HepG2 (cell line): ENCODE measurements around the gene PRKAR2B. TPM values are rescaled to one million over a fixed set of nuclear protein-coding genes. Genes with fewer than 3 reads are reported as not detected.

ENCODE experiments used
- ARNT ChIP-seq: fragments of 450-650 bp; IDR thresholded peaks from 2 replicates; pipeline ENCODE4 v1.6.1; 2017
- ATAD3A ChIP-seq: sonication (generic); formaldehyde crosslinking; IDR thresholded peaks from 2 replicates; pipeline ENCODE4 v1.4.0; 2020; ENCODE audit warnings: missing genetic modification reagents
- ATF1 ChIP-seq: IDR thresholded peaks from 2 replicates; pipeline ENCODE4 v1.6.1; 2016; ENCODE audit warnings: mild to moderate bottlenecking, control low read depth
- ATF7-NPFF ChIP-seq: sonication (generic); formaldehyde crosslinking; IDR thresholded peaks from 2 replicates; pipeline ENCODE4 v1.8.1; 2023; ENCODE audit warnings: mild to moderate bottlenecking, low read depth, missing genetic modification reagents, moderate library complexity
- FIP1L1 ChIP-seq: fragments of 200-400 bp; formaldehyde crosslinking; IDR thresholded peaks from 2 replicates; pipeline ENCODE4 v1.6.1; 2018; ENCODE audit warnings: low read depth, mild to moderate bottlenecking, low read length, moderate library complexity, borderline replicate concordance; ENCODE audit not compliant: insufficient read depth
- FOXA1 ChIP-seq, 2 experiments: fragments of 450-650 bp in 1 of 2; sonication (generic) in 1 of 2; formaldehyde crosslinking in 1 of 2; IDR thresholded peaks; 2 replicates each; pipeline versions ENCODE4 v1.4.0 to v1.6.1; 2016 to 2020; ENCODE audit warnings: missing genetic modification reagents in 1 of 2
- GFI1 ChIP-seq: sonication (generic); formaldehyde crosslinking; IDR thresholded peaks from 2 replicates; pipeline ENCODE4 v1.5.0; 2020; ENCODE audit warnings: missing genetic modification reagents, mild to moderate bottlenecking, borderline replicate concordance
- MATR3 ChIP-seq: sonication (generic); formaldehyde crosslinking; IDR thresholded peaks from 2 replicates; pipeline ENCODE4 v1.4.0; 2020; ENCODE audit warnings: missing genetic modification reagents
- MZF1 ChIP-seq: sonication (generic); formaldehyde crosslinking; IDR thresholded peaks from 2 replicates; pipeline ENCODE4 v1.8.1; 2023; ENCODE audit warnings: mild to moderate bottlenecking, missing genetic modification reagents, borderline replicate concordance
- NCOA1 ChIP-seq: sonication (generic); formaldehyde crosslinking; IDR thresholded peaks from 2 replicates; pipeline ENCODE4 v1.9.0; 2021; ENCODE audit warnings: missing genetic modification reagents
- NFATC3 ChIP-seq: sonication (generic); formaldehyde crosslinking; IDR thresholded peaks from 2 replicates; pipeline ENCODE4 v1.5.1; 2020; ENCODE audit warnings: mild to moderate bottlenecking, missing genetic modification reagents
- NFE2L1 ChIP-seq: sonication (generic); formaldehyde crosslinking; IDR thresholded peaks from 2 replicates; pipeline ENCODE4 v1.4.0; 2020; ENCODE audit warnings: missing genetic modification reagents, mild to moderate bottlenecking, borderline replicate concordance
- PRDM4 ChIP-seq: sonication (generic); formaldehyde crosslinking; IDR thresholded peaks from 2 replicates; pipeline ENCODE4 v1.9.0; 2021; ENCODE audit warnings: missing genetic modification reagents, borderline replicate concordance
- RBM39 ChIP-seq: fragments of 200-400 bp; formaldehyde crosslinking; IDR thresholded peaks from one replicate; pipeline ENCODE4 v1.6.1; 2018; ENCODE audit warnings: antibody characterized with exemption, mild to moderate bottlenecking, low read depth, low read length; ENCODE audit not compliant: poor library complexity, severe bottlenecking
- SIN3A ChIP-seq: IDR thresholded peaks from 2 replicates; pipeline ENCODE4 v1.6.1; 2011; ENCODE audit warnings: low read depth, mild to moderate bottlenecking, control low read depth, low read length, borderline replicate concordance
- SMAD1 ChIP-seq: sonication (generic); formaldehyde crosslinking; IDR thresholded peaks from 2 replicates; pipeline ENCODE4 v1.4.0; 2020; ENCODE audit warnings: missing genetic modification reagents, low read depth, mild to moderate bottlenecking, borderline replicate concordance
- SMARCC2 ChIP-seq: fragments of 450-650 bp; IDR thresholded peaks from 2 replicates; pipeline ENCODE4 v1.6.1; 2017; ENCODE audit warnings: antibody characterized with exemption, mild to moderate bottlenecking
- TCF12 ChIP-seq, 2 experiments: fragments of 450-650 bp in 1 of 2; sonication (generic) in 1 of 2; formaldehyde crosslinking in 1 of 2; IDR thresholded peaks; 2 replicates each; pipeline versions ENCODE4 v1.6.1 to v1.8.0; 2017 to 2022; ENCODE audit warnings: antibody characterized with exemption in 1 of 2, mild to moderate bottlenecking in 1 of 2, missing genetic modification reagents in 1 of 2, moderate library complexity in 1 of 2
- XRCC5 ChIP-seq: fragments of 200-400 bp; formaldehyde crosslinking; optimal IDR thresholded peaks from 2 replicates; pipeline ENCODE3; 2017; ENCODE audit warnings: mild to moderate bottlenecking, low read length
- ZBTB43 ChIP-seq: sonication (generic); formaldehyde crosslinking; conservative IDR thresholded peaks from 2 replicates; pipeline ENCODE4 v1.4.0; 2020; ENCODE audit warnings: missing genetic modification reagents
- ZNF224 ChIP-seq: sonication (generic); formaldehyde crosslinking; IDR thresholded peaks from 2 replicates; pipeline ENCODE4 v1.5.0; 2020; ENCODE audit warnings: mild to moderate bottlenecking, missing genetic modification reagents
- ZNF3 ChIP-seq: IDR thresholded peaks from 2 replicates; pipeline ENCODE4 v1.7.0; 2017; ENCODE audit warnings: inconsistent platforms
- ZNF331 ChIP-seq: sonication (generic); formaldehyde crosslinking; IDR thresholded peaks from 2 replicates; pipeline ENCODE4 v1.4.0; 2020; ENCODE audit warnings: missing genetic modification reagents
- ZNF441 ChIP-seq: sonication (generic); formaldehyde crosslinking; IDR thresholded peaks from 2 replicates; pipeline ENCODE4 v1.7.0; 2021; ENCODE audit warnings: missing genetic modification reagents, borderline replicate concordance
- ZNF737 ChIP-seq: sonication (generic); formaldehyde crosslinking; IDR thresholded peaks from 2 replicates; pipeline ENCODE4 v1.5.0; 2020; ENCODE audit warnings: missing genetic modification reagents, mild to moderate bottlenecking, borderline replicate concordance
- ZNF75D ChIP-seq: sonication (generic); formaldehyde crosslinking; IDR thresholded peaks from 2 replicates; pipeline ENCODE4 v1.8.1; 2023; ENCODE audit warnings: missing genetic modification reagents, mild to moderate bottlenecking, borderline replicate concordance
- ZSCAN29 ChIP-seq: sonication (generic); formaldehyde crosslinking; conservative IDR thresholded peaks from 2 replicates; pipeline ENCODE4 v1.4.0; 2020; ENCODE audit warnings: mild to moderate bottlenecking, missing genetic modification reagents
- polyA plus RNA-seq, 8 experiments: library from polyadenylated mRNA; depleted of rRNA in 3 of 8; stranded (reverse) in 7 of 8; unstranded in 1 of 8; fragments of >200 nt; fragmentation: Illumina TruSeq in 4 of 8; extraction: Trizol in 4 of 8; gene quantifications; 2 replicates each; pipeline versions ENCODE4 v1.2.1 to v1.2.3, GENCODE V29; 2011 to 2016; ENCODE audit warnings: low read depth in 4 of 8, missing spikeins in 1 of 8, mixed read lengths in 1 of 8; ENCODE audit not compliant: insufficient read depth in 1 of 8
- total RNA-seq, 5 experiments: library from RNA; depleted of rRNA; stranded (reverse); fragments of >200 nt; fragmentation: Illumina TruSeq; extraction: Trizol; gene quantifications; 2 replicates each; pipeline ENCODE4 v1.2.3, GENCODE V29; 2016; ENCODE audit warnings: low read depth in 1 of 5

The PRKAR2B gene
- total and polyA plus RNA-seq, 2 of the 13 experiments (the other 11 are each of a cell fraction or from before 2014, with no cell fraction given): not detected

GRCh38 chr7:107169120-107170050 lies 124.9 kb downstream of the PRKAR2B start (continued):
- TF ChIP-seq MZF1 (CRISPR knock-in tag) (no peak), FIP1L1 (no peak), ZNF331 (CRISPR knock-in tag) (peak; percentile 91), ZNF3 (CRISPR knock-in tag) (no peak), ATF7-NPFF (peak; percentile 61), SIN3A (peak; percentile 89), ZBTB43 (peak; percentile 72), XRCC5 (no peak), RBM39 (peak; percentile 54), ZNF75D (CRISPR knock-in tag) (no peak), NFE2L1 (CRISPR knock-in tag) (no peak), NCOA1 (peak; percentile 83), GFI1 (CRISPR knock-in tag) (0 out of 2 replicates have a peak, but pooled peaks have one; percentile 48), PRDM4 (CRISPR knock-in tag) (no peak), ZNF441 (peak; percentile 78; the same call in 1 of the 2 replicates), ATAD3A (CRISPR knock-in tag) (no peak), ATF1 (no peak), FOXA1 (IDR thresholded peaks at IDR 0.05) (no peak), FOXA1 (CRISPR knock-in tag; IDR thresholded peaks at IDR 0.05) (no peak), ZNF224 (CRISPR knock-in tag) (0 out of 2 replicates have a peak, but pooled peaks have one; percentile 21), NFATC3 (CRISPR knock-in tag) (no peak), SMAD1 (peak; percentile 65; the same call in 1 of the 2 replicates), MATR3 (CRISPR knock-in tag) (no peak), ZNF737 (CRISPR knock-in tag) (no peak), TCF12 (IDR thresholded peaks at IDR 0.05) (no peak), TCF12 (CRISPR knock-in tag; IDR thresholded peaks at IDR 0.05) (no peak), SMARCC2 (no peak), ZSCAN29 (CRISPR knock-in tag) (no peak), ARNT (no peak)
